Subcutaneous abdominal adipose tissue (tissue), 5 donors: Measurements from ENCODE around the gene STAMBPL1.

Experiments used
- H3K27ac ChIP-seq: one replicate; pipeline ENCODE4 v1.7.0; 2013; ENCODE audit warnings: low read depth, mild to moderate bottlenecking, inconsistent platforms, low read length, moderate library complexity
- H3K27me3 ChIP-seq, 5 donors: one replicate each; pipeline ENCODE4 v1.7.0; 2013; ENCODE audit warnings: low read length in 5 of 5, inconsistent platforms in 1 of 5; ENCODE audit not compliant: control insufficient read depth in 5 of 5, insufficient read depth in 4 of 5
- H3K36me3 ChIP-seq, 5 donors: one replicate each; pipeline ENCODE4 v1.7.0; 2013; ENCODE audit warnings: low read length in 5 of 5; ENCODE audit not compliant: control insufficient read depth in 5 of 5, insufficient read depth in 5 of 5
- H3K4me1 ChIP-seq, 5 donors: one replicate each; pipeline ENCODE4 v1.7.0; 2013; ENCODE audit warnings: low read length in 5 of 5, mild to moderate bottlenecking in 3 of 5, moderate library complexity in 1 of 5; ENCODE audit not compliant: control insufficient read depth in 5 of 5, insufficient read depth in 5 of 5
- H3K4me3 ChIP-seq, 5 donors: one replicate each; pipeline ENCODE4 v1.7.0; 2013; ENCODE audit warnings: low read length in 5 of 5, low read depth in 1 of 5
- H3K9ac ChIP-seq, 5 donors: one replicate each; pipeline ENCODE4 v1.7.0; 2013; ENCODE audit warnings: low read length in 5 of 5, mild to moderate bottlenecking in 4 of 5, moderate library complexity in 3 of 5
- H3K9me3 ChIP-seq, 5 donors: one replicate each; pipeline ENCODE4 v1.7.0; 2013; ENCODE audit warnings: low read length in 5 of 5; ENCODE audit not compliant: control insufficient read depth in 5 of 5
- donor health status: healthy.
- donor health status: healthy.
- donor health status: healthy.
- donor health status: healthy.
- donor health status: healthy.

STAMBPL1 gene

DNA sequence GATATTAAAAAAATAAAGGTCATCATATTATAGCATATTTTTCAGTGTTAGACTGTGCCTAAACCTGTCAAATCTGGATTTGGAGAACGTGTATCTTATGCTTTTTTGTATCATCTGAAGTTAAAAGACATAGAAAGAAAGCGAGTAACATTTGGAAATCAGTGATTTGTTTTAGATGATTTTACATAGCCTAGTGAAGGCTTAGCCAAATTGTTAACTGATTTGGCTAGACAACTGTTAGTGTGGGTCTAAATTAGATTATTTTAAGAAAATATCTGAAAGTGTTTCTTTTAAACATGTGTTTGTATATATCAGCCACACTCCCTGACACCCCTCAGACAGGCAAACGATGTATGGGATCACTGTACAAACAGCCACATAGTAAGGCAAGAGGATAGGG, 36.9 kb downstream of the STAMBPL1 start:
- H3K27ac ChIP-seq: no peak overlapping the region
- H3K9ac ChIP-seq: no peak overlapping the region
- H3K9me3 ChIP-seq: no peaks in the 10 kb centered on the region
- H3K27me3 ChIP-seq: no peaks in the 10 kb centered on the region
- H3K36me3 ChIP-seq: peaks cover 0 to 14% (median 4%) of the 10 kb centered on the region in 5 donors
- no peak overlapping the region for H3K4me3 ChIP-seq
- peaks cover 7 to 47% (median 38%) of the 10 kb centered on the region in 5 donors for H3K4me1 ChIP-seq

DNA sequence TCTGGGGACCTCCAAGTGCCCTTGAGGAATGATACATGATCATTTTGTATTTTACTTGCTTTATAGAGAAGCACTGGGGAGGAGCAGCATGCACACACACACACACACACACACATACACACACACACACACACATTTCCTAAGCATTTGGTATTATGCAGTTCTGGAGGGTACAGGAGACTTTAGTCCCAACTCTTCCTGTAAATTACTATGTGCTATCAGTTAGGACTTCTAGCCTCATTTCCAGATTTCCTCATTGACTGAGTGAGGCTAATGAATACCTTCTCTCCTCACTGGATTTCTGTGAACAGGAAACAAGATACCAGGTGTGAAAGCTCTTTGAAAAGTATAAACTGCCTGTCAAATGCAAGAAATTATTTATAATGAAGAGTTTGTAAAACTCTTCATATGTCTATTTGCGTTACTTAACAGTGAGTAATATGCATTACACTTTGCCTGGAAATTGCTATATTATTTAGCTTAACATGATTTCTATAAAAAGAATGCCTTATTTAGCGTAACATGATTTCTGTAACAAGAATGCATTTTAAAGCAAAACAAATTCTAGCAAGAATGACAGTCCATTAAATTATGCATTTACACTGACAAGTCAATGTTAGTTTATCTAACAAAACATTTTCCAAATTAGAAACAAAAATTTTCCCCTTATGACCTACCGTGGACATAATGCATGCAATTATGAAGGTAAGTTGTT, 38.3 kb downstream of the STAMBPL1 start:
- no peaks in the 10 kb centered on the region for H3K9me3 ChIP-seq
- H3K27ac ChIP-seq: no peak overlapping the region
- no peaks in the 10 kb centered on the region for H3K27me3 ChIP-seq
- no peak overlapping the region for H3K4me3 ChIP-seq
- H3K9ac ChIP-seq: no peak overlapping the region
- H3K4me1 ChIP-seq: peaks cover 4 to 39% (median 28%) of the 10 kb centered on the region in 5 donors
- peaks cover 0 to 14% (median 4%) of the 10 kb centered on the region in 5 donors for H3K36me3 ChIP-seq

DNA sequence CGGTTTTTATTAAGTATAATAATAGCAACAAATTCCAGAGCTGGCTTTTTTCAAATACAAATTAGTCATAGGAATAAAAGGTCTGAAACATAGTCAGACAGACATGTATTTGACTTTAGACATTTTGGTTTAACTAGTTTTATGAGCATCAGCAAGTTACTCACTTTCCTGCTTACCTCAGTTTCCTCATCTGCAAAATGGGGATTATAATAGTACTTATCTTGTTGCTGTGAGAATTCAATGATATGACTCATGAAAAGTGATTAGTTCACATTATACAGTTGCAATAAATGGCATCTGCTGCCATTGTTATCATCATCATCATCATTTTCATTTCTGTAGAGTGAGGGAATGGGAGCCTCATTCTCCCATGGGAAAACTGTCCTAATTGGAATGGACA, 39.0 kb downstream of the STAMBPL1 start:
- Histone ChIP-seq H3K4me1 (peaks cover 4 to 33% (median 21%) of the 10 kb centered on the region in 5 donors), H3K9ac (no peak overlapping the region), H3K36me3 (peaks cover 0 to 17% (median 4%) of the 10 kb centered on the region in 5 donors), H3K4me3 (no peak overlapping the region), H3K9me3 (no peaks in the 10 kb centered on the region), H3K27ac (no peak overlapping the region), H3K27me3 (no peaks in the 10 kb centered on the region)

DNA sequence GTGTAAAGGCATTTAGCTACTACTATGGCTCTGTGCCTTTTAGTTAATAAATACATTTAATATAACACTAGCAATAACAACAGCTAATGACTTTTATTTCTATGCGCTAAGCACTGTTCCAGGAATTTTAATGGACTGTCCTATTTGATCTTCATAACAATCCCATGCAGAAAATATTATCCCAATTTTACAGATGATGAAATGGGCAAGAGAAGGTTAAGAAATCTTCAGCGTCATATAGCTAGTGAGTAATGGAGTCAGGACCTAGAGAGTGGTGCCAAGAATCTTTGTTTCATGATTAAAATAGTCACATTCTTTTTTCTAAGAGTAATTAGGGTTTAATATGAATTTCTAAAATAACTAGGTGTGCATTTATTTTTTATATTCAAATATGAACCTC, 40.2 kb downstream of the STAMBPL1 start:
- H3K27ac ChIP-seq: peak overlapping the region; percentile 63
- H3K4me3 ChIP-seq: no peak overlapping the region
- H3K4me1 ChIP-seq: peaks cover 4 to 26% (median 20%) of the 10 kb centered on the region in 5 donors
- H3K9me3 ChIP-seq: no peaks in the 10 kb centered on the region
- peaks cover 0 to 21% (median 4%) of the 10 kb centered on the region in 5 donors for H3K36me3 ChIP-seq
- H3K27me3 ChIP-seq: no peaks in the 10 kb centered on the region
- H3K9ac ChIP-seq: no peak overlapping the region

DNA sequence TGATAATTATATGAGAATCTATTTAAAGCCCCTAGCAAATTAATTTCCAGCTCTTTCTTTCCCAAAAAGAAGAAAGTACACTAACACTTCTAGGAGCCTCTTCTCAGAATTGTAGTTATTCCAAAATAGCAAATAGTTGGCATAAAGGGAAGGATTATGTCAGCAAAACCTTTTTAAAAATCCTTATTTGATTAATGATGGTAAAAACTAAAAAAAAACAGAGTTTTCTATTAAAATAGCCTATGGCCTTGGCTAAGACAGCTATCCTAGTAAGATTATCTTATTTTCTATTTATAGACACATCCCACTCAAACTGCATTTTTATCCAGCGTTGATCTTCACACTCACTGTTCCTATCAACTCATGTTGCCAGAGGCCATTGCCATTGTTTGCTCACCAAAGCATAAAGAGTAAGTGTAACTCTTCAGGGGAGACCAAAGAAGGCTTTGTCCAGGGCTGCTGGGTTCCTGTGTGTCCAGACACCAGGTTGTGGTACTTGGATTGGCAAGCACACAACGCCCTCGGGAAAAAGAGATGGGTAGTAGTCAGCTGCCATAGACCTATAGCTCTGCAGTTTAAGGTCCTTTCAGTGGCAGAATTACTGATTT, 41.0 kb downstream of the STAMBPL1 start:
- Histone ChIP-seq H3K27me3 (no peaks in the 10 kb centered on the region), H3K9ac (peak overlapping the region in 1 of 5 donors; percentile 7), H3K27ac (peak overlapping the region; percentile 63), H3K36me3 (peaks cover 0 to 21% (median 4%) of the 10 kb centered on the region in 5 donors), H3K4me1 (peaks cover 4 to 27% (median 19%) of the 10 kb centered on the region in 5 donors), H3K9me3 (no peaks in the 10 kb centered on the region), H3K4me3 (no peak overlapping the region)

DNA sequence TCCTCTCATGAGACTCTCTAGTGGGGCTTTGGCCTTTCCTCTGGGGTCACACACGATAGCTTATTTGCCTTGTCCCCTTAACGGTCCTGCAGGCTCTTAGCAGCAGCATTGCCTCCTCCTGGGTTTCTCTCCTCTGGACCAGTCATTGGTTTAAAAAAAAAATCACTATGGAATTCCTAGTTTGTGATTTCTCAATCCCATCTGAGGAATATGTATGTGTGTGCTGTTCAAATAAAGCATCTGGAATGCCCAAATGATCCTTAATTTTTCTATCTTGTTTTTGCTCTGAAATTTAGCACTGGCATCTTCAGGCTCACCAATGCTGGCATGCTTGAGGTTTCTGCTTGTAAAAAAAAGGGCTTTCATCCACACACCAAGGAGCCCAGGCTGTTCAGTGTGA, 42.0 kb downstream of the STAMBPL1 start:
- no peaks in the 10 kb centered on the region for H3K9me3 ChIP-seq
- H3K27me3 ChIP-seq: no peaks in the 10 kb centered on the region
- no peak overlapping the region for H3K4me3 ChIP-seq
- no peak overlapping the region for H3K9ac ChIP-seq
- H3K36me3 ChIP-seq: peaks cover 0 to 21% (median 4%) of the 10 kb centered on the region in 5 donors
- no peak overlapping the region for H3K27ac ChIP-seq
- peaks cover 11 to 35% (median 26%) of the 10 kb centered on the region in 5 donors for H3K4me1 ChIP-seq

DNA sequence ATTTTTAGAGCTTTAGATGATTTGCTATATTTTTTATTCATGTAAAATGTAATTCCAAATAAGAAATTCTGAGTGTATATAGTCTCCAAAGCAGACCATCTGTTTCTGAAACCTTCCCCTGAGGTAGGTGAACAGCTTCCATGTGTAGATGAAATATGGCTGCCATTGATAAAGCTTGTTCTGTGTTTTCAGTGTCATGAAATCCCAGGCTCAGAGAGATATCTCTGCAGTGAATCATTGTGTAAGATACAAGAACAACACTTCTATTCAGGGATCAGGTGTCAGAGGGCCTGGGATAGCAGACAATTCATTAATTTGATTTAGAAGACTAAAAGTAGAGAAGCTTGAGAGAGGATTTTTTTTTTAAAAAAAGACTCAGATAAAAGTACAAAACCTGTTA, 43.5 kb downstream of the STAMBPL1 start:
- Histone ChIP-seq H3K9ac (no peak overlapping the region), H3K9me3 (no peaks in the 10 kb centered on the region), H3K4me1 (peaks cover 13 to 47% (median 34%) of the 10 kb centered on the region in 5 donors), H3K27me3 (no peaks in the 10 kb centered on the region), H3K4me3 (no peak overlapping the region), H3K27ac (peak overlapping the region; percentile 37), H3K36me3 (peaks cover 0 to 16% (median 0%) of the 10 kb centered on the region in 5 donors)

DNA sequence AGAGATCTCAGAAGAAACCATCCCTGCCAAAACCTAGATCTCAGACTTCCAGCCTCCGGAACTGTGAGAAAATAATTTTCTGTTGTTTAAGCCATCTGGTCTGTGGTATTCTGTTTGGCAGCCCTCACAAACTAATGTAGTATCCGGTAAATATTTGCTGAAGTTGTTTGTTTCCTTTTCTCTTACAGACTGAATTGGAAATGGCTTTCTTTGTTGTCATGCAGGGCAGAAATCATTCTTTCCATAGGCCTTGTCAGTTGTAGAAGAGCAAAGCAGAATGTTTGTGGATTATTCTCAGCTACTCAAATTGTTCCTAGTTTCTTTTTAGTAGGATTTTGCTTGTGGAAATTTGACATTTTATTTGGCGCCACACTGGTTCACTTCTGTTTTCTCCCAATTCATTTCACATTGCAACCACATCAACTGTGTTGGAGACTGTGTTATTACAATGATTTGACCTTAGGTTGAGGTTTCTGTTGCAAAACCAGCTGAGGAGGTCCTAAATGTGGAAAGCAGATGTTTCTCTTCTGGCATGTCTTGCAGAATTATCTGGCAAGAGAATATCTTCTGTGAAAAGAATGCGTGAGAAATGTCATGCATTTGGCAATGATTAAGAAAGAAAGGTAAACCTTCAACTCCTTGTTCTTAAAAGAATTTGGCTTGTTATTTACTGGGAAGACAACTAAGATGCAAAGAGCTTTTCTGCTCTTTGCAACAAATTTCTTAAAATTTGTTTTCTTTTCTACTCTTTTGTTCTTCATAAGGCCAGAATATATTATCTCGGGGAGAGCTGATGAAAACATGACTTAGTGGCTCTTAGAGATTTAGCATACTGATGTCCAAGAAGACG, 46.7 kb downstream of the STAMBPL1 start:
- no peaks in the 10 kb centered on the region for H3K27me3 ChIP-seq
- peak overlapping the region in 4 of 5 donors; percentile 2 to 43 (median 37) for H3K4me3 ChIP-seq
- H3K27ac ChIP-seq: peak overlapping the region; percentile 83
- H3K9ac ChIP-seq: peak overlapping the region in 1 of 5 donors; percentile 50
- peaks cover 0 to 7% (median 0%) of the 10 kb centered on the region in 5 donors for H3K36me3 ChIP-seq
- H3K4me1 ChIP-seq: peaks cover 12 to 45% (median 36%) of the 10 kb centered on the region in 5 donors
- no peaks in the 10 kb centered on the region for H3K9me3 ChIP-seq

DNA sequence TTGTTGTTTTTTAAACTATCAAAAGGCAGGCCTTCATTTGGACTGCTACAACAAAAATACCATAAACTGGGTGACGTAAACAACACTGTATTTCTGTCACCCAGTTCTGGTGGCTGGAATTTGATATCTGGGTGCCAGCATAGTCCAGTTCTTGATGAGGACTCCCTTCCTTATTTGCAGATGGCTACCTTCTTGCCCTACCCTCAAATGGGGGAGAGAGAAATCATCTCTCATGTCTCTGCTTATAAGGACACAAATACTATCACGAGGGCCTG, 47.3 kb downstream of the STAMBPL1 start:
- no peaks in the 10 kb centered on the region for H3K9me3 ChIP-seq
- no peaks in the 10 kb centered on the region for H3K27me3 ChIP-seq
- peaks cover 0 to 7% (median 0%) of the 10 kb centered on the region in 5 donors for H3K36me3 ChIP-seq
- H3K4me3 ChIP-seq: peak overlapping the region in 1 of 5 donors; percentile 13
- H3K4me1 ChIP-seq: peaks cover 12 to 47% (median 41%) of the 10 kb centered on the region in 5 donors
- H3K9ac ChIP-seq: no peak overlapping the region
- peak overlapping the region; percentile 83 for H3K27ac ChIP-seq

DNA sequence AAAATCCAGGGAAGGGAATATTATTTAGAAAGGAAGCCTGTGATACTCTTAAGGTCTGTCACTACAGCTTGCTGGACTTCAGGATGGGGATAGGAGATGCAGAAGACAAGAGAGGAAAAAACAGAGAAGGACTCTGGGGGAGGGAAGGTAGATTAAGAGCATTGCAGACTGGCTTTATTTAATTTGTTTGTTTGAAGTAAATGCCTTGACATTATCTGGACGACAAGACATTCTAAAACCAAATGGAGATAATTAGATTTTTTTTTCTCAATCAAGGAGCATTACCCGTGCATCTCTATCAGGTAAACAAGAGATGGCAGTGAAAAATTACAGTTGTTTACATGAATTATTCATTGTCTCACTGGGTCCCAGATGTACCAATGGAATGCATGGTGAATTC, 48.2 kb downstream of the STAMBPL1 start:
- no peak overlapping the region for H3K9ac ChIP-seq
- peak overlapping the region; percentile 42 for H3K27ac ChIP-seq
- no peaks in the 10 kb centered on the region for H3K9me3 ChIP-seq
- H3K4me1 ChIP-seq: peaks cover 12 to 49% (median 43%) of the 10 kb centered on the region in 5 donors
- no peaks in the 10 kb centered on the region for H3K27me3 ChIP-seq
- no peak overlapping the region for H3K4me3 ChIP-seq
- peaks cover 0 to 7% (median 0%) of the 10 kb centered on the region in 5 donors for H3K36me3 ChIP-seq
